HT1080 (cell line): ENCODE measurements around the gene PLA2G3. TPM values are rescaled to one million over a fixed set of nuclear protein-coding genes. Genes with fewer than 3 reads are reported as not detected.
A peak's percentile ranks its signal among the peaks of the same experiment; 100 is the strongest.

Experiments used
- DNase-seq: peaks from one replicate; pipeline ENCODE4 v3.0.0-alpha.2; 2015; ENCODE audit warnings: low read depth
- total RNA-seq: library from RNA; depleted of rRNA; stranded (reverse); fragments of >200 nt; shearing (Covaris generic); gene quantifications from 2 replicates; pipeline ENCODE4 v1.2.3, GENCODE V29; 2014

Gene PLA2G3
- total RNA-seq, 1 experiment from 2014 or later = 0.37 TPM

- peak; percentile 68 for DNase-seq
Measured at GRCh38 chr22:31148953-31149627, 8.8 kb upstream of the PLA2G3 start.

- no peak for DNase-seq
Measured at GRCh38 chr22:31148488-31148887, 8.2 kb upstream of the PLA2G3 start.

GRCh38 chr22:31144223-31144622 is 3.9 kb upstream of the PLA2G3 start:
- peak; percentile 37 for DNase-seq

- no peak for DNase-seq
Measured at GRCh38 chr22:31143537-31143936, 3.2 kb upstream of the PLA2G3 start.

- DNase-seq = no peak
Measured at GRCh38 chr22:31143038-31143437, 2.7 kb upstream of the PLA2G3 start.

- no peak for DNase-seq
Measured at GRCh38 chr22:31142285-31142684, 2.0 kb upstream of the PLA2G3 start.

GRCh38 chr22:31141551-31141950 is 1.2 kb upstream of the PLA2G3 start:
- no peak for DNase-seq

GRCh38 chr22:31140746-31141145 is 438 bp upstream of the PLA2G3 start:
- DNase-seq = no peak

- no peak for DNase-seq
Measured at GRCh38 chr22:31139066-31139465, 1.2 kb downstream of the PLA2G3 start.

- no peak for DNase-seq
Measured at GRCh38 chr22:31138126-31138525, 2.2 kb downstream of the PLA2G3 start.

- no peak for DNase-seq
Measured at GRCh38 chr22:31137721-31138120, 2.6 kb downstream of the PLA2G3 start.

GRCh38 chr22:31136711-31137110 is 3.6 kb downstream of the PLA2G3 start:
- DNase-seq = no peak

- no peak for DNase-seq
Measured at GRCh38 chr22:31136155-31136554, 4.2 kb downstream of the PLA2G3 start.

- DNase-seq = no peak
Measured at GRCh38 chr22:31135706-31136105, 4.6 kb downstream of the PLA2G3 start.

- DNase-seq = no peak
Measured at GRCh38 chr22:31134688-31135087, 5.6 kb downstream of the PLA2G3 start.

- DNase-seq = no peak
Measured at GRCh38 chr22:31133911-31134310, 6.4 kb downstream of the PLA2G3 start.

GRCh38 chr22:31130873-31131272 is 9.4 kb downstream of the PLA2G3 start:
- no peak for DNase-seq

- DNase-seq = no peak
Measured at GRCh38 chr22:31128156-31128555, 12.2 kb downstream of the PLA2G3 start.

GRCh38 chr22:31127181-31127772 is 13.0 kb downstream of the PLA2G3 start:
- DNase-seq = no peak

GRCh38 chr22:31126869-31127175 is 13.5 kb downstream of the PLA2G3 start:
- DNase-seq = no peak

- no peak for DNase-seq
Measured at GRCh38 chr22:31126128-31126868, 14.0 kb downstream of the PLA2G3 start.

- DNase-seq = no peak
Measured at GRCh38 chr22:31125521-31126117, 14.7 kb downstream of the PLA2G3 start.
